CD4-positive, alpha-beta memory T cell (primary cell): ENCODE results near the gene TRAK1. TPM values are rescaled to one million over a fixed set of nuclear protein-coding genes. Genes with fewer than 3 reads are reported as not detected.

Experiments
- CTCF ChIA-PET: fragments of 350-600 bp; sonication (Branson Sonifier 250); formaldehyde crosslinking; loops from one replicate; lab custom pipeline; 2021; ENCODE audit warnings: inconsistent platforms; ENCODE audit not compliant: partially characterized antibody; lab: Charles Lee
- POLR2A ChIA-PET: fragments of 350-600 bp; sonication (Branson Sonifier 250); formaldehyde crosslinking; loops from one replicate; lab custom pipeline; 2021; ENCODE audit not compliant: partially characterized antibody; lab: Charles Lee
- DNase-seq, 5 donors: peaks; one replicate each; pipeline versions ENCODE4 v3.0.0 to v3.0.0-alpha.2; 2020 to 2022; ENCODE audit warnings: mixed read lengths in 1 of 5
- H3K27ac ChIP-seq: one replicate; pipeline ENCODE4 v1.7.0; 2013; ENCODE audit warnings: low read depth, low read length
- H3K27me3 ChIP-seq: 2 replicates; pipeline ENCODE4 v1.7.0; 2013; ENCODE audit warnings: mild to moderate bottlenecking, low read length, moderate library complexity; ENCODE audit not compliant: insufficient read depth
- H3K36me3 ChIP-seq: 2 replicates; pipeline ENCODE4 v1.7.0; 2013; ENCODE audit warnings: mild to moderate bottlenecking, low read length, moderate library complexity; ENCODE audit not compliant: insufficient read depth
- H3K4me1 ChIP-seq: 2 replicates; pipeline ENCODE4 v1.7.0; 2013; ENCODE audit warnings: mild to moderate bottlenecking, low read length, moderate library complexity; ENCODE audit not compliant: insufficient read depth
- H3K4me3 ChIP-seq, 2 donors: one replicate each; pipeline ENCODE4 v1.7.0; 2013; ENCODE audit warnings: low read length in 2 of 2, mild to moderate bottlenecking in 1 of 2
- H3K9me3 ChIP-seq, 2 donors: one replicate each; pipeline ENCODE4 v1.7.0; 2013; ENCODE audit warnings: low read length in 2 of 2, control low read depth in 1 of 2; ENCODE audit not compliant: control insufficient read depth in 1 of 2
- H3K27ac Mint-ChIP-seq, 7 donors: one replicate each; pipeline ENCODE4 v1.8.0; 2020 to 2021; ENCODE audit warnings: mixed read lengths in 7 of 7, mild to moderate bottlenecking in 6 of 7, inconsistent platforms in 3 of 7, moderate library complexity in 3 of 7
- H3K27me3 Mint-ChIP-seq, 2 donors: one replicate each; pipeline ENCODE4 v1.8.0; 2020 to 2021; ENCODE audit warnings: mixed read lengths in 2 of 2
- H3K36me3 Mint-ChIP-seq, 2 donors: one replicate each; pipeline ENCODE4 v1.8.0; 2020 to 2021; ENCODE audit warnings: mixed read lengths in 2 of 2, inconsistent platforms in 1 of 2, mild to moderate bottlenecking in 1 of 2
- H3K4me1 Mint-ChIP-seq, 4 donors: one replicate each; pipeline ENCODE4 v1.8.0; 2020 to 2021; ENCODE audit warnings: mixed read lengths in 4 of 4, mild to moderate bottlenecking in 1 of 4
- H3K4me3 Mint-ChIP-seq, 8 donors: one replicate each; pipeline ENCODE4 v1.8.0; 2020 to 2021; ENCODE audit warnings: mixed read lengths in 8 of 8, mild to moderate bottlenecking in 7 of 8, moderate library complexity in 6 of 8, inconsistent platforms in 3 of 8
- H3K9me3 Mint-ChIP-seq, 8 donors: one replicate each; pipeline ENCODE4 v1.8.0; 2020 to 2021; ENCODE audit warnings: mixed read lengths in 8 of 8, mild to moderate bottlenecking in 5 of 8, inconsistent platforms in 3 of 8, moderate library complexity in 1 of 8
- intact Hi-C: fragments of 100-400 bp; cut with micrococcal nuclease; formaldehyde crosslinking; loops from one replicate; pipeline ENCODE4 v1.15.1; 2023
- polyA plus RNA-seq, 2 donors: library from polyadenylated mRNA; unstranded; fragments of 300-500 nt; fragmentation: Illumina TruSeq; gene quantifications; one replicate each; pipeline ENCODE4 v1.2.3, GENCODE V29; 2021
- total RNA-seq, 2 experiments: library from RNA; stranded (reverse); gene quantifications; one replicate each; pipeline ENCODE4 v1.2.3, GENCODE V29; 2021

TRAK1 gene
- total and polyA plus RNA-seq, 4 experiments from 2014 or later = 3.4 to 17.2 (median 13.2) TPM

DNA sequence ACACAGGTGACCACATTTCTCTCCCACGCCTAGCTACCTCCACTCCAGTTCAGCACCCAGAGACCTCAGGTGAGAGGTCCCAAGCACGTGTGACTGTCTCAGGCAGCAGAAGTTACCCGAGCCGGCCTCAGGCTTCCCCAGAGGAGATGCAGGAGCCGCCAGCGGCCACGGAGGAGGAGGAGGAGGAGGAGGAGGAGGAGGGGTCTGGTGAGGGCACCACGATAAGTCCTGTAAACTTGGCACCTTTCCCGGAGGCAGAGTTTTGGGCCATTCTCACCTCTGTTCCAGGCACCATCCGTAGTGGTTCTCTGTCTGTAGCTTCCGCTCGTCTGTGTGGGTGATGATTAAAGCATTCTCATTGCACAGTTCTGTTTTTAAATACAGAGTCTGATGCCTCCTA lies 118.8 kb downstream of the TRAK1 start:
- ChIA-PET CTCF (interaction anchor here (3.3 kb wide), 1 partner anchor 19 kb away, joined by 19 read pairs; no protein-coding TSS in a partner anchor), POLR2A (no interaction called here)
- Histone ChIP-seq H3K9me3 (no peaks in the 10 kb centered on the region), H3K4me1 (peaks cover 21% of the 10 kb centered on the region), H3K27me3 (no peaks in the 10 kb centered on the region), H3K36me3 (peaks cover 6% of the 10 kb centered on the region), H3K27ac (no peak overlapping the region), H3K4me3 (no peak overlapping the region)
- H3K9me3 Mint-ChIP-seq = no peaks in the 10 kb centered on the region
- peaks cover 20 to 24% (median 22%) of the 10 kb centered on the region in 4 donors for H3K4me1 Mint-ChIP-seq
- DNase-seq = no peak
- H3K27me3 Mint-ChIP-seq = no peaks in the 10 kb centered on the region
- H3K4me3 Mint-ChIP-seq = no peak overlapping the region
- intact Hi-C loops = no loop called here
- no peak overlapping the region for H3K27ac Mint-ChIP-seq
- H3K36me3 Mint-ChIP-seq = peaks cover 44 to 52% of the 10 kb centered on the region in 2 donors

DNA sequence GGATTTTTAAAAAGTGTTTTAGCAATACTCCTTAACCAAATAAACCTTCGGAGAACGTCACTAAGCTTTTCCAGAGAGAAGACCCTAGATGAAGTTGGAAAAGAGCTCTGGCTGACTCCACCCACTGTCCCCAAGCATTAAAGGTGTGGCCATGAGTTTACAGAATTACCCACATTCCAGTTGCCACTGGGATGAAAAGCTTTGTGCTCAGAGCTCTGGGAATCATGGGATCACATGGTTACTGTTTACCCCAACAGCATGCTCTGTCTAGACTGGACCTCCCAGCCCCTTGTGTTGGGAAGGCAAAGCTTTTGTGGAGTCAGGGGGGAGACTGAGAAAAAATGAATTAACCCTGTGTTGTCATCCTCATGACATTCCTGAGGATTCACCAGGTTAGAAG lies 119.6 kb downstream of the TRAK1 start:
- Histone ChIP-seq H3K27me3 (no peaks in the 10 kb centered on the region), H3K27ac (no peak overlapping the region), H3K4me3 (no peak overlapping the region), H3K9me3 (no peaks in the 10 kb centered on the region), H3K36me3 (peaks cover 6% of the 10 kb centered on the region), H3K4me1 (peaks cover 28% of the 10 kb centered on the region)
- intact Hi-C loops = no loop called here
- H3K4me3 Mint-ChIP-seq = no peak overlapping the region
- ChIA-PET POLR2A (no interaction called here), CTCF (interaction anchor here (3.3 kb wide), 1 partner anchor 20 kb away, joined by 19 read pairs; no protein-coding TSS in a partner anchor)
- no peak overlapping the region for H3K27ac Mint-ChIP-seq
- H3K27me3 Mint-ChIP-seq = no peaks in the 10 kb centered on the region
- DNase-seq = no peak
- H3K9me3 Mint-ChIP-seq = no peaks in the 10 kb centered on the region
- H3K4me1 Mint-ChIP-seq = peaks cover 21 to 32% (median 26%) of the 10 kb centered on the region in 4 donors
- peaks cover 45% of the 10 kb centered on the region in 2 donors for H3K36me3 Mint-ChIP-seq

DNA sequence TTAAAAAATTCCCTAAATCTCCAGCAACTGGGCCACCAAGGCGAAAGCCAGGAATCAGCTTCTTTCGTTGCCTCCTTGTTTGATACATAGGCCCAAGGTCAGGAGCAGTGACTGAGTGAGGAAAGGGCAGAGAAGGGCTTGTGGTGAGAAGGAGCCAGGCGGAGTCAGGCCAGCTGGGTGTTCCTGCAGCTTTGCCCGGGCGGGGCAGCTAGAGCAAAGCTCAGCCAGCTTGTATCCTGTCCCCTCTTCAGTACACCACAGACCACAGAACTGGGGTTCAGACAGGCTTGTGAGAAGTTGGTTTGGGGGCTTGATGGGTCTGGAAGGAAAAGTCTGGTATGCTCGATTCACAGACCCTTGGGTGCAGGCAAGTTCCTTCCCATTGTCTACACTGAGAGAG lies 122.3 kb downstream of the TRAK1 start:
- H3K4me3 Mint-ChIP-seq = peak overlapping the region in 4 of 8 donors; percentile 7 to 51 (median 31)
- Histone ChIP-seq H3K4me1 (peaks cover 52% of the 10 kb centered on the region), H3K27me3 (no peaks in the 10 kb centered on the region), H3K27ac (no peak overlapping the region), H3K4me3 (no peak overlapping the region), H3K36me3 (peaks cover 6% of the 10 kb centered on the region), H3K9me3 (no peaks in the 10 kb centered on the region)
- H3K4me1 Mint-ChIP-seq = peaks cover 39 to 55% (median 49%) of the 10 kb centered on the region in 4 donors
- no peaks in the 10 kb centered on the region for H3K27me3 Mint-ChIP-seq
- CTCF ChIA-PET = interaction anchor here (1.5 kb wide), 1 partner anchor 22 kb away, joined by 5 read pairs; no protein-coding TSS in a partner anchor
- H3K36me3 Mint-ChIP-seq = peaks cover 30 to 32% of the 10 kb centered on the region in 2 donors
- intact Hi-C loops = no loop called here
- no peak for DNase-seq
- POLR2A ChIA-PET = interaction anchor here (0.5 kb wide), 1 partner anchor 338 kb away, joined by 4 read pairs; no protein-coding TSS in a partner anchor
- H3K9me3 Mint-ChIP-seq = no peaks in the 10 kb centered on the region
- H3K27ac Mint-ChIP-seq = peak overlapping the region; percentile 11 to 91 (median 65)

DNA sequence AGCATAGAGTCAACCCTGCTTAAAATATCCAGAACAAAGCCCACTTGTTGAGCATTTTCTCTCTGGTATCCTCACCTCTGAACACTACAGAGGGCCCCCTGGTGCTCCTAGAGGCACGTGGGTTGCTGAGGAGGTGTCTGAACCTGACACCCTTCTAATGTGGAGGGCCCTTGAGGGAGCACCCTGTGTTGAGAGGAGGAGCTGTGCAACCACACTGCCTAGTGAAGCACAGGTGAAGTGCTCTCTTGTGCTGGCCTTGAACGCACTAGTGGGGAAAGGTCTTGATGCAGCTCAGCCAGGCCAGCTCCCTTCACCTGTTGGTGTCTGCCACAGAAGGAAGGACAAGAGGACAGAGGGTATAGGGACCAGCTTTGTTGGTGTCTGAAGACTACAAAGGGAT lies 122.9 kb downstream of the TRAK1 start:
- CTCF ChIA-PET = interaction anchor here (2.5 kb wide), 1 partner anchor 23 kb away, joined by 8 read pairs; no protein-coding TSS in a partner anchor
- peaks cover 2% of the 10 kb centered on the region for H3K36me3 ChIP-seq
- H3K9me3 ChIP-seq = no peaks in the 10 kb centered on the region
- intact Hi-C loops = no loop called here
- POLR2A ChIA-PET = no interaction called here
- H3K27me3 ChIP-seq = no peaks in the 10 kb centered on the region
- DNase-seq = no peak
- peaks cover 52% of the 10 kb centered on the region for H3K4me1 ChIP-seq
- H3K4me3 ChIP-seq = no peak overlapping the region
- H3K27me3 Mint-ChIP-seq = no peaks in the 10 kb centered on the region
- H3K4me3 Mint-ChIP-seq = peak overlapping the region in 2 of 8 donors; percentile 26 to 35
- H3K36me3 Mint-ChIP-seq = peaks cover 25 to 26% of the 10 kb centered on the region in 2 donors
- H3K9me3 Mint-ChIP-seq = no peaks in the 10 kb centered on the region
- H3K27ac Mint-ChIP-seq = peak overlapping the region; percentile 6 to 91 (median 72)
- H3K4me1 Mint-ChIP-seq = peaks cover 39 to 55% (median 49%) of the 10 kb centered on the region in 4 donors
- H3K27ac ChIP-seq = no peak overlapping the region

DNA sequence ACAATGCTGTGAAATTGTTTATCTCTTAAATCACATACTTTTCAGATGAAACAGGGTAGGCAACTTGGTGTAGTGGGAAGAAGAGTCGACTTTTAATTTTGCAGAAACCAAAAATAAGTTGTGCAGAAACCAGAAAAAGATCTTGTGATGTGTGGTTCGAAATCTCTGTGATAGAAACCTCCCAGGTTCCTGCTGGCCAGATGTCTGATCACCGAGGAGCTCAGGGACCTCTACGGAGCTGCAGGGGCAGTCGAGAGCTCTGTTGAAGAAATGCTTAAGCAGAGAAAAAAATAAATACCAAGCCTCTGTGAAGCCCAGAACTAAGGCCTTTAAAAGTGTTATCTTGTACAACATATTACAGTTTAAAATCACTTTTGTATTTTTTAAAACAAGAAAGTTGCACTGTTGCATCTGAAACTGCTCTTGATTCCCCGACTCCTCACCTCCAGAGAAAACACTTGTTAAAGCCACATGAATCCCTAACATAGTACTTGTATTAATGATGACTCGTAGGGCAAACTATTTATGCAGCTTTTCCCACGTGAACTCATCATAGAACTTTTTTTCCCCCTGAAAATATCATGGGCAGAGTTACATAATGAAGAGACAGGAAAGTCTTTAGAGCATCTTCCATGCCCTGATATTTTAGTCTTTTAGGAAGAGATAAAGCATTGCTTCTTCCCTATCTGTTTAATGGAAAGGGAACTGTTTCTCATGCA lies 123.6 kb downstream of the TRAK1 start:
- Mint-ChIP-seq H3K4me3 (peak overlapping the region in 2 of 8 donors; percentile 20 to 31), H3K4me1 (peaks cover 39 to 55% (median 49%) of the 10 kb centered on the region in 4 donors), H3K27ac (peak overlapping the region; percentile 6 to 91 (median 51)), H3K27me3 (no peaks in the 10 kb centered on the region), H3K9me3 (peaks cover 0 to 2% (median 0%) of the 10 kb centered on the region in 8 donors), H3K36me3 (peaks cover 18 to 19% of the 10 kb centered on the region in 2 donors)
- Histone ChIP-seq H3K27me3 (no peaks in the 10 kb centered on the region), H3K4me1 (peaks cover 52% of the 10 kb centered on the region), H3K36me3 (no peaks in the 10 kb centered on the region), H3K9me3 (no peaks in the 10 kb centered on the region), H3K27ac (no peak overlapping the region), H3K4me3 (no peak overlapping the region)
- intact Hi-C loops = no loop called here
- CTCF ChIA-PET = interaction anchor here (2.5 kb wide), 1 partner anchor 23 kb away, joined by 8 read pairs; no protein-coding TSS in a partner anchor
- POLR2A ChIA-PET = no interaction called here
- no peak for DNase-seq

DNA sequence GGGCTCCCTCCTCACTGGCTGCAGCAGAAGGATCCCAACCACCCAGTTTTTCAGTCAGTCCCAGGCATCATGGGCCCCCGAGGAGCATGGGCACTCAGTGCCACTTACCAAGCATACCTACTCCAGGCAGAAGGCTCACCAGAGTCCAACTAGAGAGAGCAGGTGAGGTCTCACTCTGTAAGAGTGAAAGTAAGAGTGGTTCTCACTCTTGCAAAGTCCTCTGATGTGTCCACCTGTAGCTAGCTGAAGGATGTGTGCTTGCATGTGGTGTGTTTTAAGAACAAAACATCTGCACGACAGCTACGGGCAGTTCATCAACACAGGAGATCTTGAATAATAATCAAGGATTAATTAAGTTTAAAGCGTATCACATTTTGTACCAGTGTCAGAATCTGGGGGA lies 125.1 kb downstream of the TRAK1 start:
- H3K36me3 ChIP-seq = no peaks in the 10 kb centered on the region
- CTCF ChIA-PET = interaction anchor here (0.6 to 2.5 kb wide), 3 partner anchors 25 to 38 kb away, joined by 3 to 8 read pairs (median 5); no protein-coding TSS in a partner anchor

DNA sequence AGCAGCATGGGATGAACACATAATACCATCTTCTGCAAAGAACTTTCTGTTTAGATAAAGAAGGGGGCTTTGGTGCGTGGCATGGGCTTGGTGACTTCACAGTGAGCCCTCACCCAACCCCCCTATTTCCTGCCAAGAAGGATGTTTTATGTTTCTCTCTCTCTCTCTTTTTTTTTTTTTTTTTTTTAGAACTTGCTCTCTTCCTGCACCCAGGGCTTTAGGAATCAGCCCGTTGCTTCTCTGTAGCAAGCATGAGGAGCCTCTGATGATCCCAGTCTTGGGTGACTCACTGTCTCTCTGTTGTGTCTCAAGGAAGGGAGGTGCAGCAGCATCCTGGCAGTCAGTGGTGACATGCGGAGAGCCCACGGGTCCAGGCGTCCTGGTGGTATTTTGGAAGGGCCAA lies 125.8 kb downstream of the TRAK1 start:
- intact Hi-C loops = no loop called here
- Histone ChIP-seq H3K27ac (no peak overlapping the region), H3K36me3 (no peaks in the 10 kb centered on the region), H3K27me3 (no peaks in the 10 kb centered on the region), H3K9me3 (no peaks in the 10 kb centered on the region), H3K4me1 (peaks cover 52% of the 10 kb centered on the region), H3K4me3 (no peak overlapping the region)
- DNase-seq = peak in 4 of 5 donors; percentile 10 to 31 (median 28)
- H3K27me3 Mint-ChIP-seq = no peaks in the 10 kb centered on the region
- H3K9me3 Mint-ChIP-seq = peaks cover 0 to 2% (median 0%) of the 10 kb centered on the region in 8 donors
- peaks cover 39 to 55% (median 49%) of the 10 kb centered on the region in 4 donors for H3K4me1 Mint-ChIP-seq
- POLR2A ChIA-PET = no interaction called here
- CTCF ChIA-PET = interaction anchor here (1.0 kb wide), 1 partner anchor 39 kb away, joined by 5 read pairs; no protein-coding TSS in a partner anchor
- H3K27ac Mint-ChIP-seq = peak overlapping the region in 6 of 7 donors; percentile 10 to 89 (median 67)
- H3K4me3 Mint-ChIP-seq = peak overlapping the region in 6 of 8 donors; percentile 15 to 77 (median 60)
- H3K36me3 Mint-ChIP-seq = peaks cover 19% of the 10 kb centered on the region in 2 donors

More for the DNA sequence above, 125.1 kb downstream of the TRAK1 start:
- peaks cover 0 to 2% (median 0%) of the 10 kb centered on the region in 8 donors for H3K9me3 Mint-ChIP-seq
- Histone ChIP-seq H3K4me3 (no peak overlapping the region), H3K9me3 (no peaks in the 10 kb centered on the region), H3K27me3 (no peaks in the 10 kb centered on the region), H3K27ac (peak overlapping the region; percentile 14), H3K4me1 (peaks cover 52% of the 10 kb centered on the region)
- DNase-seq = no peak
- H3K27ac Mint-ChIP-seq = peak overlapping the region; percentile 10 to 84 (median 63)
- H3K4me3 Mint-ChIP-seq = peak overlapping the region; percentile 3 to 77 (median 54)
- intact Hi-C loops = no loop called here
- POLR2A ChIA-PET = no interaction called here
- H3K36me3 Mint-ChIP-seq = peaks cover 20% of the 10 kb centered on the region in 2 donors
- no peaks in the 10 kb centered on the region for H3K27me3 Mint-ChIP-seq
- H3K4me1 Mint-ChIP-seq = peaks cover 39 to 55% (median 49%) of the 10 kb centered on the region in 4 donors
